KOPT-K1 (cell line): ENCODE data around the gene DHX32.
"Not testable (repeated sequence)": the region's sequence is repeated elsewhere in the genome, so short reads cannot be mapped to it uniquely, and the experiment has no call there.

ENCODE experiments used
- H3K27ac ChIP-seq: fragments of 200-600 bp; sonication (generic); 2 replicates; pipeline ENCODE4 v1.5.1; 2016; ENCODE audit warnings: antibody characterized with exemption, mild to moderate bottlenecking, low read depth, low read length; ENCODE audit not compliant: poor library complexity, severe bottlenecking
- H3K36me3 ChIP-seq: fragments of 200-600 bp; sonication (generic); 2 replicates; pipeline ENCODE4 v1.5.1; 2017; ENCODE audit warnings: antibody characterized with exemption, mild to moderate bottlenecking, low read length, moderate library complexity; ENCODE audit not compliant: insufficient read depth
- H3K9me3 ChIP-seq: fragments of 200-600 bp; sonication (generic); 2 replicates; pipeline ENCODE4 v1.5.1; 2017; ENCODE audit warnings: antibody characterized with exemption, low read length, mild to moderate bottlenecking; ENCODE audit not compliant: insufficient read depth, poor library complexity, severe bottlenecking

DHX32 gene

GRCh38 chr10:125905069-125905994 is 24.2 kb upstream of the DHX32 start:
- not testable (repeated sequence) for H3K27ac ChIP-seq, H3K36me3 ChIP-seq, H3K9me3 ChIP-seq

GRCh38 chr10:125903135-125903640 is 22.1 kb upstream of the DHX32 start:
- not testable (repeated sequence) for H3K9me3 ChIP-seq, H3K27ac ChIP-seq, H3K36me3 ChIP-seq

GRCh38 chr10:125900963-125901362 is 19.9 kb upstream of the DHX32 start:
- H3K27ac ChIP-seq, H3K36me3 ChIP-seq, H3K9me3 ChIP-seq: not testable (repeated sequence)

GRCh38 chr10:125897317-125897716 is 16.2 kb upstream of the DHX32 start:
- not testable (repeated sequence) for H3K36me3 ChIP-seq, H3K27ac ChIP-seq
- peaks cover 13% of the 10 kb centered on the region for H3K9me3 ChIP-seq

GRCh38 chr10:125896088-125896934 is 15.2 kb upstream of the DHX32 start, which contains the start of gene FANK1:
Gene FANK1, plus strand, starts transcription at chr10:125896564. Its CDS starts 79 bp downstream, at chr10:125896643.
- not testable (repeated sequence) for H3K36me3 ChIP-seq, H3K27ac ChIP-seq
- peaks cover 13% of the 10 kb centered on the region for H3K9me3 ChIP-seq

GRCh38 chr10:125895130-125896087 is 14.3 kb upstream of the DHX32 start:
- H3K27ac ChIP-seq, H3K36me3 ChIP-seq: not testable (repeated sequence)
- peaks cover 13% of the 10 kb centered on the region for H3K9me3 ChIP-seq

GRCh38 chr10:125894176-125894575 is 13.1 kb upstream of the DHX32 start:
- H3K36me3 ChIP-seq, H3K27ac ChIP-seq: not testable (repeated sequence)
- H3K9me3 ChIP-seq: peaks cover 13% of the 10 kb centered on the region

GRCh38 chr10:125892402-125892801 is 11.3 kb upstream of the DHX32 start:
- not testable (repeated sequence) for H3K36me3 ChIP-seq, H3K27ac ChIP-seq
- H3K9me3 ChIP-seq: peaks cover 13% of the 10 kb centered on the region

- H3K9me3 ChIP-seq, H3K36me3 ChIP-seq, H3K27ac ChIP-seq: not testable (repeated sequence)
These were observed 8.3 kb upstream of the DHX32 start for GRCh38 chr10:125889441-125889840.

- no peaks in the 10 kb centered on the region for H3K9me3 ChIP-seq
- no peaks in the 10 kb centered on the region for H3K36me3 ChIP-seq
- H3K27ac ChIP-seq: no peak overlapping the region
These were observed 5.9 kb upstream of the DHX32 start for GRCh38 chr10:125886914-125887512.

GRCh38 chr10:125883211-125883610 is 2.1 kb upstream of the DHX32 start:
- Histone ChIP-seq H3K36me3 (no peaks in the 10 kb centered on the region), H3K9me3 (no peaks in the 10 kb centered on the region), H3K27ac (no peak overlapping the region)

- no peak overlapping the region for H3K27ac ChIP-seq
- H3K9me3 ChIP-seq: no peaks in the 10 kb centered on the region
- no peaks in the 10 kb centered on the region for H3K36me3 ChIP-seq
These were observed 1.5 kb upstream of the DHX32 start for GRCh38 chr10:125882596-125882995.

GRCh38 chr10:125880719-125881118 is 373 bp downstream of the DHX32 start:
- Histone ChIP-seq H3K9me3 (peaks cover 12% of the 10 kb centered on the region), H3K36me3 (no peaks in the 10 kb centered on the region), H3K27ac (no peak overlapping the region)
